ENCODE data around the gene NKX2-1. TPM values are rescaled to one million over a fixed set of nuclear protein-coding genes. Genes with fewer than 3 reads are reported as not detected.
"Not testable (repeated sequence)": the region's sequence is repeated elsewhere in the genome, so short reads cannot be mapped to it uniquely, and the experiment has no call there.

NKX2-1 gene
- polyA plus RNA-seq, 1 donor from 2014 or later = not detected

- H3K9me3 Mint-ChIP-seq = peaks cover 0 to 16% (median 3%) of the 10 kb centered on the region in 3 donors
- H3K27me3 Mint-ChIP-seq = peaks cover 69% of the 10 kb centered on the region
- peaks cover 3 to 12% (median 5%) of the 10 kb centered on the region in 3 donors for H3K4me1 Mint-ChIP-seq
- peak overlapping the region in 2 of 4 donors; percentile 24 to 48 for H3K4me3 Mint-ChIP-seq
- H3K36me3 Mint-ChIP-seq = peaks cover 2% of the 10 kb centered on the region
- H3K27ac Mint-ChIP-seq = peak overlapping the region in 1 of 3 donors; percentile 20
Measured at GRCh38 chr14:36505181-36505815, 14.7 kb downstream of the NKX2-1 start.

DNA sequence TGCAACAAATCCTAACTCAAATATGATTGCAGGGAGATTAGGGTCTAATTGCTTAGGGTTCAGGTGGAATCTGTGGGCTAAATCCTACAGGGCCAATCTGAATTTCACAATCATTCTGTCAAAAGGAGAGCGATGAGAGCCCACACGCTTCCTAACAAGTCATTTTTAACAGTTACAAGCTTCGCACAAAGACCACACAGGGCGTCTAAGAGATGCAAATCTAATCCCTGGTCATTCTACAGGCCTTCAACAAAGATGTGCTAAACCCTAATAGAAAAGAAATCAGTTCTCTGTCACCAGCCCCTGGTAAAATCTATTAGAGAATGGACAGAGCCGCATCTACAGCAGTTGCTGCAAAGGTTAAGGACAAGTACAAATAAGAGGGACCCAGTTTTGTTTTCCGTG, 15.3 kb downstream of the NKX2-1 start:
- no peak overlapping the region for H3K27ac Mint-ChIP-seq
- peaks cover 3 to 12% (median 5%) of the 10 kb centered on the region in 3 donors for H3K4me1 Mint-ChIP-seq
- H3K9me3 Mint-ChIP-seq = peaks cover 0 to 16% (median 3%) of the 10 kb centered on the region in 3 donors
- peak overlapping the region in 2 of 4 donors; percentile 24 to 48 for H3K4me3 Mint-ChIP-seq
- H3K27me3 Mint-ChIP-seq = peaks cover 64% of the 10 kb centered on the region
- H3K36me3 Mint-ChIP-seq = peaks cover 2% of the 10 kb centered on the region

DNA sequence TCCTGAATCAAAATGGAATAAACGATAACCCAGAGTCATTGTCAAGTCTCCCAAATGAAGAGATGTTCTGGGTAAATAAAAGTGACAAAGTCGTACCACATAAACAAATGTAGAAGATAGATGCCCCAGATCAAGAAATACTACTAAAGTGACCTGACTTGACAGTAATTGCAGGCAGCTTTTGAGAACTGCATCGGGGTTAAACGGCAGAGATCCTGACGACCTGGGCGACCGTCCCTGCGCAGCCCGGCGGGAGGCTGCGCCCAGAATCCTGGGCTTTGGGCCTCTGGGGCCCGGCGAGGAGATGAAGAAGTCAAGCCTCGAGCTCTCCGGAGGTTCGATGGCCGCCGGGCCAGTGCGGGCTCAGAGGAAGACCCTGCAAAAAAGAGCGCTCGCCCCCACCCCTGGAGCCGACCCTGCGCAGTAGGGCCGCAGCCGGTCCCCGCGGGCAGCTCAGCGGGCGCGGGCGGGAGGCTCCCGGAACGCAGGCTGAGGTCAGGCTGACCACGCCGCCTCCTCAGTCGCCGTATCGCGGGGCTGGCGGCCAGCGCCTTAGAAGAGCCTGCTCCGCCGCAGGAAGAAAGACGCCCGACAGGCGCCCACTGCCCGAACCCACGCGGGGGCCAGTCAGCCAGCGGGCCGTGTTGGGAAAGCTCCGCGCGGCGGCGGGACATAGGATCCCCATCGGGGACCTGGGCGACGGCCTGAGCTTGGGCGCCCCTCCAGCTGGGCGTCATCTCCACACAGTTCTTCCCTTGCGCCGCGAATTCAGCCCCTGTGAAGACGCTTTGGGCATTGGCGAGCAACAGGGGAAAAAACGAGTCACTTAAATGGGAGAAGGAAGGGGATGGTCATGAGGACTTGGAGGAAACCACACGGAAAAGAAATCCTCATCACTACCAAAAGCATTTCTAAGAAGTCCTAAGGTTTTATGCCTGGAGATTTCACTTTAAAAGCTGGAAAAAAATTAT, 16.0 kb downstream of the NKX2-1 start:
- Mint-ChIP-seq H3K4me1 (peaks cover 3 to 12% (median 5%) of the 10 kb centered on the region in 3 donors), H3K27ac (no peak overlapping the region), H3K4me3 (no peak overlapping the region), H3K36me3 (peaks cover 2% of the 10 kb centered on the region), H3K9me3 (peaks cover 0 to 16% (median 5%) of the 10 kb centered on the region in 3 donors), H3K27me3 (peaks cover 57% of the 10 kb centered on the region)

GRCh38 chr14:36502558-36503508, 17.2 kb downstream of the NKX2-1 start:
- peaks cover 3 to 9% (median 5%) of the 10 kb centered on the region in 3 donors for H3K4me1 Mint-ChIP-seq
- H3K27me3 Mint-ChIP-seq = peaks cover 53% of the 10 kb centered on the region
- no peak overlapping the region for H3K4me3 Mint-ChIP-seq
- H3K27ac Mint-ChIP-seq = no peak overlapping the region
- H3K9me3 Mint-ChIP-seq = peaks cover 0 to 14% (median 7%) of the 10 kb centered on the region in 3 donors
- peaks cover 2% of the 10 kb centered on the region for H3K36me3 Mint-ChIP-seq

DNA sequence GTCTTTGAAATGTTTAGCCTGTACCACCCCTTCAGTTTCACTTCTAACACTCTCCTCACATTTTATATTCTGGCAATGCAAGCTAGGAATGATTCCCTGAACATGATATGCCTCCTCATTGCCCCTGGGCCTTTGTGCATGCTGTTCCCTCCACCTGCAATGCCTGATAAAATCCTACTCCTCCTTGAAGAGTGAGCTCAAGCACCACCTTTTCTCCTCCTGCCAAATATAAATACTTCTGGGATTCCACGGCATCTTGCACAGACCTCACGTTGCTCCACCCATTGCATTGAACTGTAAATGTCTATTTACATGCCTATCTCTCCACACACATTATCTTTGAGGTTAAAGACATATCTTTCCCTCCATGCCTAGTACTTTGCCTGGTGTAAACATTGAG, 21.1 kb downstream of the NKX2-1 start:
- H3K27me3 Mint-ChIP-seq = peaks cover 26% of the 10 kb centered on the region
- peaks cover 0 to 7% (median 0%) of the 10 kb centered on the region in 3 donors for H3K9me3 Mint-ChIP-seq
- H3K36me3 Mint-ChIP-seq = peaks cover 2% of the 10 kb centered on the region
- H3K27ac Mint-ChIP-seq = no peak overlapping the region
- no peak overlapping the region for H3K4me3 Mint-ChIP-seq
- peaks cover 0 to 3% (median 0%) of the 10 kb centered on the region in 3 donors for H3K4me1 Mint-ChIP-seq

GRCh38 chr14:36496346-36496745, 23.7 kb downstream of the NKX2-1 start:
- no peaks in the 10 kb centered on the region for H3K4me1 Mint-ChIP-seq

GRCh38 chr14:36495666-36496065, 24.4 kb downstream of the NKX2-1 start:
- Mint-ChIP-seq H3K27me3 (peaks cover 6% of the 10 kb centered on the region), H3K27ac (no peak overlapping the region), H3K4me1 (no peaks in the 10 kb centered on the region), H3K36me3 (no peaks in the 10 kb centered on the region), H3K4me3 (no peak overlapping the region), H3K9me3 (peaks cover 0 to 8% (median 1%) of the 10 kb centered on the region in 3 donors)

More at GRCh38 chr14:36496346-36496745, 23.7 kb downstream of the NKX2-1 start:
- Mint-ChIP-seq H3K27me3 (peaks cover 8% of the 10 kb centered on the region), H3K9me3 (peaks cover 0 to 4% (median 1%) of the 10 kb centered on the region in 3 donors), H3K36me3 (no peaks in the 10 kb centered on the region), H3K27ac (no peak overlapping the region), H3K4me3 (no peak overlapping the region)

DNA sequence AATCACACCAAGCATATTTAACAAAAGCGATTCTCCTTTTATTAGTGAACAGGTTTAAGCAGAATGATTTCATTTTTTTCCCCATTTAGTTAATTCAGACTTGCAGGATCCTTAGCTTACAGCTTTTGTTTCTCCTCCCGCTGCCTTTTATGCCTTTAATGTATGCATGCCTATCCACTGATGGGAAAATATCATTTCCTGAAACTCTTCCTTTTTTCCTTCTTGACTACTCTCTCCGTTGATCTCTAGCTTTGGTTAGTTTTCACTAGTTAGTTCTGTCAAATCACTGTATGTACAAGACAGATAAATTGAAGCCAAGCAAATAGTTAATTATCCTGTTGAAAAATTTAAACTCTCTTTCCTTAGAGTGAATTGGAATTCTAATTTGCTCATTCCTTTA, 26.3 kb downstream of the NKX2-1 start:
- Mint-ChIP-seq H3K4me1 (no peaks in the 10 kb centered on the region), H3K36me3 (no peaks in the 10 kb centered on the region), H3K27me3 (peaks cover 6% of the 10 kb centered on the region), H3K9me3 (peaks cover under 1 to 4% (median 1%) of the 10 kb centered on the region in 3 donors), H3K27ac (no peak overlapping the region), H3K4me3 (no peak overlapping the region)

- H3K9me3 Mint-ChIP-seq = peaks cover 1 to 2% (median 1%) of the 10 kb centered on the region in 3 donors
- H3K27ac Mint-ChIP-seq = no peak overlapping the region
- H3K27me3 Mint-ChIP-seq = peaks cover 4% of the 10 kb centered on the region
- no peaks in the 10 kb centered on the region for H3K36me3 Mint-ChIP-seq
- H3K4me1 Mint-ChIP-seq = no peaks in the 10 kb centered on the region
- H3K4me3 Mint-ChIP-seq = no peak overlapping the region
Measured at GRCh38 chr14:36485773-36486172, 34.3 kb downstream of the NKX2-1 start.

DNA sequence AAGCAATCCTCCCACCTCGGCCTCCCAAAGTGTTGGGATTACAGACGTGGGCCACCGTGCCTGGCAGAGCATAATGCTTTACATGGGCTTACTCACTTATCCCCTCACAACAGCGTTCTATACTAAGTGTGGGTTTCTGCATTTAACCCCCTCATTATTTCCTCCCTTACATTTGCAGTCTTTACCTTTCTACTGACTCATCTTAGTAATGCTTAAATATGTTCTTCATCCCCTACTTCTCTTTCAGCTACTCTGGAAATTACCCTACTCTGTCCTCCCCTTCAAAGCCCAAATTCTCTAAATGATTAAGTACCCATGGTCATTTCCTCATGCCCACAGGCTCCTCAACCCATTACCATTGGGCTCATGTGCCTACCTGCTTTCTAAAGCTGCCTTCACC, 40.7 kb downstream of the NKX2-1 start:
- peaks cover 2% of the 10 kb centered on the region for H3K27me3 Mint-ChIP-seq
- no peak overlapping the region for H3K27ac Mint-ChIP-seq
- no peaks in the 10 kb centered on the region for H3K4me1 Mint-ChIP-seq
- H3K4me3 Mint-ChIP-seq = no peak overlapping the region
- no peaks in the 10 kb centered on the region for H3K36me3 Mint-ChIP-seq
- peaks cover 0 to 4% (median 4%) of the 10 kb centered on the region in 3 donors for H3K9me3 Mint-ChIP-seq

GRCh38 chr14:36478782-36479181, 41.2 kb downstream of the NKX2-1 start:
- no peaks in the 10 kb centered on the region for H3K4me1 Mint-ChIP-seq
- H3K4me3 Mint-ChIP-seq = no peak overlapping the region
- H3K36me3 Mint-ChIP-seq = no peaks in the 10 kb centered on the region
- H3K27ac Mint-ChIP-seq = no peak overlapping the region
- H3K27me3 Mint-ChIP-seq = peaks cover 2% of the 10 kb centered on the region
- peaks cover 0 to 4% (median 4%) of the 10 kb centered on the region in 3 donors for H3K9me3 Mint-ChIP-seq

GRCh38 chr14:36477266-36477665, 42.8 kb downstream of the NKX2-1 start:
- H3K9me3 Mint-ChIP-seq = peaks cover 0 to 4% (median 4%) of the 10 kb centered on the region in 3 donors
- H3K4me1 Mint-ChIP-seq = no peaks in the 10 kb centered on the region
- H3K4me3 Mint-ChIP-seq = no peak overlapping the region
- H3K27me3 Mint-ChIP-seq = peaks cover 2% of the 10 kb centered on the region
- H3K36me3 Mint-ChIP-seq = no peaks in the 10 kb centered on the region
- H3K27ac Mint-ChIP-seq = no peak overlapping the region

DNA sequence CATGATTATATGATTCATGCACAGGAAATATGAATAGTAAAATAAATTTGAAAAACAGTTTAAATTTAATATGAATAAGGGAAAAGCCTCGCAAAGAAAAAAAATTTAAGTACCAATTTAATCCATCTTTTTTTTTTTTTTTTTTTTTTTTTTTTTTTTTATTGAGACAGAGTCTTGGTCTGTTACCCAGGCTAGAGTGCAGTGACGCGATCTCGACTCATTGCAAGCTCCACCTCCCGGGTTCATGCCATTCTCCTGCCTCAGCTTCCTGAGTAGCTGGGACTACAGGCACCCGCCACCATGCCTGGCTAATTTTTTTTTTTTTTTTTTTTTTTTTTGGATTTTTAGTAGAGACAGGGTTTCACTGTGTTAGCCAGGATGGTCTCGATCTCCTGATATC, 44.0 kb downstream of the NKX2-1 start:
- H3K4me3 Mint-ChIP-seq, H3K4me1 Mint-ChIP-seq, H3K27ac Mint-ChIP-seq, H3K27me3 Mint-ChIP-seq, H3K36me3 Mint-ChIP-seq, H3K9me3 Mint-ChIP-seq: not testable (repeated sequence)

DNA sequence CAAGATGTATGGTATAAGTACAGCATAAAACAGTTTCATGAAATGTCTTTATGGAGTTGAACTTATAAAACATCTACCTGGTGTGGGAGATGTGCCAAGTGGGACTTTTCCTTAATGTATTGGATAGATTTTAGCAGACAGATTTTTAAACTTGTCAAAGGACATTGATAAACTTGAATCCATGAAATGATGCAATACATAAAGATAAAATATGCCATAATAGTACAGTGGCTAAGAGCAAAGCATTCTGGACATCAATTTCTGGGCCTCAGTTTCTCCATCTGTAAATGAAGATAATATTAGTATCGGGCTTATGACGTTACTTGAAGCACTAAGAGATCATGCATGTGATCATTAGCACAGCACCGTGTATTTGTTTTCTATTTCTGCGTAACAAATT, 45.4 kb downstream of the NKX2-1 start:
- no peaks in the 10 kb centered on the region for H3K27me3 Mint-ChIP-seq
- no peak overlapping the region for H3K4me3 Mint-ChIP-seq
- H3K4me1 Mint-ChIP-seq = no peaks in the 10 kb centered on the region
- H3K9me3 Mint-ChIP-seq = peaks cover 0 to 4% (median 4%) of the 10 kb centered on the region in 3 donors
- no peak overlapping the region for H3K27ac Mint-ChIP-seq
- no peaks in the 10 kb centered on the region for H3K36me3 Mint-ChIP-seq

All from IgD-negative memory B cell (primary cell).